SK-N-SH treated with all-trans-retinoic acid at 6 μM for 48 hours (cell line): Measurements from ENCODE around the gene METAP2.

Source experiments
- ATAC-seq: fragments of 200-7000 bp; cut with Tn5 transposase; 3 replicates; pipeline ENCODE4 v1.9.1; 2020; ENCODE audit warnings: mild to moderate bottlenecking, moderate library complexity
- ARNTL ChIP-seq: fragments of 450-650 bp; formaldehyde crosslinking; IDR thresholded peaks from 2 replicates; pipeline ENCODE4 v1.5.0; 2020; ENCODE audit warnings: low read depth, mild to moderate bottlenecking, moderate library complexity, borderline replicate concordance
- CREB5 ChIP-seq: fragments of 250-450 bp; sonication (Bioruptor Pico); IDR thresholded peaks from 2 replicates; pipeline ENCODE4 v1.5.1; 2020; ENCODE audit warnings: low read depth, mild to moderate bottlenecking, moderate library complexity
- CSDC2 ChIP-seq: fragments of 250-450 bp; sonication (Bioruptor Pico); IDR thresholded peaks from 2 replicates; pipeline ENCODE4 v1.5.0; 2020; ENCODE audit warnings: mild to moderate bottlenecking, moderate library complexity
- CSRNP3 ChIP-seq: fragments of 250-450 bp; sonication (Bioruptor Pico); IDR thresholded peaks from 2 replicates; pipeline ENCODE4 v1.5.1; 2021; ENCODE audit warnings: mild to moderate bottlenecking, moderate library complexity
- ESRRG ChIP-seq: fragments of 250-450 bp; sonication (Bioruptor Pico); IDR thresholded peaks from 2 replicates; pipeline ENCODE4 v1.6.1; 2021; ENCODE audit warnings: mild to moderate bottlenecking
- ISL1 ChIP-seq: fragments of 250-450 bp; sonication (Bioruptor Pico); IDR thresholded peaks from 2 replicates; pipeline ENCODE4 v2.1.2; 2022; ENCODE audit warnings: mild to moderate bottlenecking, moderate library complexity
- OSR1 ChIP-seq: fragments of 250-450 bp; sonication (Bioruptor Pico); IDR thresholded peaks from 2 replicates; pipeline ENCODE4 v1.8.0; 2022; ENCODE audit warnings: moderate library complexity, mild to moderate bottlenecking, inconsistent platforms
- POU6F1 ChIP-seq: fragments of 250-450 bp; sonication (Bioruptor Pico); IDR thresholded peaks from 2 replicates; pipeline ENCODE4 v1.8.0; 2021; ENCODE audit warnings: low read depth, mild to moderate bottlenecking, moderate library complexity, borderline replicate concordance
- PPARA ChIP-seq: fragments of 250-450 bp; sonication (Bioruptor Pico); IDR thresholded peaks from 2 replicates; pipeline ENCODE4 v1.5.0; 2020; ENCODE audit warnings: mild to moderate bottlenecking, borderline replicate concordance
- RARB ChIP-seq: fragments of 250-450 bp; sonication (Bioruptor Pico); IDR thresholded peaks from 2 replicates; pipeline ENCODE4 v1.8.0; 2021; ENCODE audit warnings: mild to moderate bottlenecking, moderate library complexity
- SNAI2 ChIP-seq: fragments of 250-450 bp; sonication (Bioruptor Pico); IDR thresholded peaks from 2 replicates; pipeline ENCODE4 v1.5.0; 2020; ENCODE audit warnings: mild to moderate bottlenecking, moderate library complexity
- TOX ChIP-seq: fragments of 250-450 bp; sonication (Bioruptor Pico); IDR thresholded peaks from 2 replicates; pipeline ENCODE4 v1.8.0; 2021; ENCODE audit warnings: mild to moderate bottlenecking, moderate library complexity, borderline replicate concordance
- TSHZ2 ChIP-seq: fragments of 250-450 bp; sonication (Bioruptor Pico); IDR thresholded peaks from 2 replicates; pipeline ENCODE4 v1.5.0; 2020; ENCODE audit warnings: mild to moderate bottlenecking, moderate library complexity
- ZC3H10 ChIP-seq: fragments of 250-450 bp; sonication (Bioruptor Pico); IDR thresholded peaks from 2 replicates; pipeline ENCODE4 v1.5.1; 2021; ENCODE audit warnings: mild to moderate bottlenecking, moderate library complexity
- ZFP3 ChIP-seq: fragments of 250-450 bp; sonication (Bioruptor Pico); IDR thresholded peaks from 2 replicates; pipeline ENCODE4 v1.5.0; 2020; ENCODE audit warnings: mild to moderate bottlenecking, moderate library complexity
- ZFP30 ChIP-seq: fragments of 450-650 bp; formaldehyde crosslinking; IDR thresholded peaks from 2 replicates; pipeline ENCODE4 v1.5.0; 2022; ENCODE audit warnings: mild to moderate bottlenecking, moderate library complexity
- ZNF70 ChIP-seq: fragments of 450-650 bp; formaldehyde crosslinking; IDR thresholded peaks from 2 replicates; pipeline ENCODE4 v1.5.0; 2020; ENCODE audit warnings: mild to moderate bottlenecking, moderate library complexity
- ZNF8 ChIP-seq: fragments of 450-650 bp; formaldehyde crosslinking; IDR thresholded peaks from 2 replicates; pipeline ENCODE4 v1.5.0; 2020; ENCODE audit warnings: mild to moderate bottlenecking, moderate library complexity

Gene METAP2

GRCh38 chr12:95529693-95530225 lies 55.8 kb downstream of the METAP2 start:
- TF ChIP-seq CSDC2 (CRISPR knock-in tag) (no peak), ARNTL (no peak)
- peak; percentile 51 for ATAC-seq

- no peak for TF ChIP-seq ZNF8 (CRISPR knock-in tag)
- no peak for TF ChIP-seq POU6F1
- TF ChIP-seq ZC3H10 (CRISPR knock-in tag), result no peak
- TF ChIP-seq CREB5 (CRISPR knock-in tag), result no peak
- no peak for TF ChIP-seq RARB (CRISPR knock-in tag)
- TF ChIP-seq CSRNP3 (CRISPR knock-in tag), result no peak
- TF ChIP-seq PPARA (CRISPR knock-in tag), result no peak
- ATAC-seq, result no peak
Measured at GRCh38 chr12:95532851-95533250, 58.9 kb downstream of the METAP2 start.

GRCh38 chr12:95533985-95534384 lies 60.0 kb downstream of the METAP2 start:
- ATAC-seq, result peak; percentile 36; the same call in 2 of the 3 replicates

More at GRCh38 chr12:95533985-95534384, 60.0 kb downstream of the METAP2 start:
- TF ChIP-seq ZFP30 (CRISPR knock-in tag) (no peak), ZNF70 (CRISPR knock-in tag) (no peak), TSHZ2 (no peak), CSRNP3 (CRISPR knock-in tag) (no peak), PPARA (CRISPR knock-in tag) (no peak), ESRRG (CRISPR knock-in tag) (no peak), TOX (CRISPR knock-in tag) (no peak), OSR1 (CRISPR knock-in tag) (no peak), POU6F1 (no peak), ARNTL (no peak), ZC3H10 (CRISPR knock-in tag) (no peak), SNAI2 (CRISPR knock-in tag) (no peak), ZFP3 (CRISPR knock-in tag) (no peak), ISL1 (CRISPR knock-in tag) (no peak), CREB5 (CRISPR knock-in tag) (no peak), CSDC2 (CRISPR knock-in tag) (no peak), RARB (CRISPR knock-in tag) (no peak)
